GM19240 (cell line): Measurements from ENCODE around the gene S1PR3.

Experiments used
- DNase-seq: peaks from one replicate; pipeline ENCODE4 v3.0.0; 2011; ENCODE audit warnings: low spot score; ENCODE audit not compliant: insufficient read length

The S1PR3 gene

DNA sequence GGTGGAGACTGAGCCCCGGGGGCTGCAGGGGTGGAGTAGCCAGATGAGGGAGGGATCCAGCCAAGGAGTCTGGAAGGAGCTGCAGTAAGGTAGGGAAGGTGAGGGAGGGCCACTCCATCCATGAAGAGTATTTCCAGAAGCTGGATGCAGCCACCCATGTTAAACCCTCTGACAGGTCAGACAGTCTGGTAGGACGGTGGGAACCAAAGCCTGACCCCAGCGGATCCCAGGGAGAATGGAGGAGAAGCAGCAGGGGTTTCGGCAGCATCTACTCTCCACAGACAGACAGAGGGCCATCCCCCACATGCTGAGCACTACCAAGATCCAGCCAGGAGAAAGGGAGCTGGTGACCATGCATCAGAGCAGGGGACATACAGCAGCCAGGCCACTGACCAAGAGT, 22.5 kb upstream of the S1PR3 start:
- DNase-seq = no peak

GRCh38 chr9:88969646-88970373, 21.5 kb upstream of the S1PR3 start:
- no peak for DNase-seq

GRCh38 chr9:88971131-88971960, 19.9 kb upstream of the S1PR3 start:
- DNase-seq = no peak

DNA sequence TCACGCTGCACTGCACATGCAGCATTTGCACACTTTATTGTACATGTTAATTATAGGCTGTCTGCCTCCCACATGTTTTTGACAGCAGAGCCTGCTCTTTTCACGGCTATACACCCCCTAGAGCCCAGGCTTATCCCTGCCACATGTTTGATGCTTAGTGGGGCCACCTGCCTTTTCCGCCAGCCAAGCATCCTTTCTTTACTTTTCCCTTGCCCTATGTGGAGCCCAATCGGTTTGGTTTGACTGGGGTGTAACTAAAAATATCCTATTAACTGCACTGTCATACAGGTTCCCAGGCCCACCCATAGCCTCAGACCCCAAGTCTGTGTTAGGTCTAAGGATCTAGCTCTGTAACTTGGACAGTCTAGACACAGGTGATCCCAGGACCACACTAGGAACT, 18.9 kb upstream of the S1PR3 start:
- no peak for DNase-seq

DNA sequence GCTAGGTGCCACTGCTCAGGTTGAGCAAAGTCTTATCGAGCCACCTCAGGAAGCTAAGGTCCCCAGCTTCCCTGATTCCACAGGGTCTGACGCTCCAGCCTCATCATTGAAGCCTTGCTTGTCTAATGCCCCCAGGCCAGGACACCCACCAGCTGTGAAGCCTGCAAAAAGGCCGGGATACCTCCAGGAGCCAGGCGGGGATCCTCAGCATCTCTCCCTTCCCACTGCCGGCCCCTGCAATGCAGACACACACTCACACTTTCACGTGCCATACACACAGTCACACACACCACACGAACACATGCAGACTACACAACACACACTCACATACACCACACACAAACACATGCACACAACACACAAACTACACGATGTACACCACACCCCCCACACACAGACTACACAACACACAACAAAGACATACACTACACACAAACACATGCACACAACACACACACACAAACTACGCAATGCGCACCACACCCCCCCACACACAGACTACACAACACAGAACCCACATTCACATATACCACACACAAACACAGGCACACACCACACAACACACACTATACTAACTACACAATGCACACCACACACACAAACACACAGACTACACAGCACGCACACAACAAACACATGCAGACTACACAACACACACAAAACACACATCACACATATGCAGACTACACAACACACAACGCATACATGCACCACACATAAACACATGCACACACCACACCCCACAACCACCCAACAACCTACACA, 17.8 kb upstream of the S1PR3 start:
- no peak for DNase-seq

- no peak for DNase-seq
These were observed 16.6 kb upstream of the S1PR3 start for GRCh38 chr9:88974641-88975040.

DNA sequence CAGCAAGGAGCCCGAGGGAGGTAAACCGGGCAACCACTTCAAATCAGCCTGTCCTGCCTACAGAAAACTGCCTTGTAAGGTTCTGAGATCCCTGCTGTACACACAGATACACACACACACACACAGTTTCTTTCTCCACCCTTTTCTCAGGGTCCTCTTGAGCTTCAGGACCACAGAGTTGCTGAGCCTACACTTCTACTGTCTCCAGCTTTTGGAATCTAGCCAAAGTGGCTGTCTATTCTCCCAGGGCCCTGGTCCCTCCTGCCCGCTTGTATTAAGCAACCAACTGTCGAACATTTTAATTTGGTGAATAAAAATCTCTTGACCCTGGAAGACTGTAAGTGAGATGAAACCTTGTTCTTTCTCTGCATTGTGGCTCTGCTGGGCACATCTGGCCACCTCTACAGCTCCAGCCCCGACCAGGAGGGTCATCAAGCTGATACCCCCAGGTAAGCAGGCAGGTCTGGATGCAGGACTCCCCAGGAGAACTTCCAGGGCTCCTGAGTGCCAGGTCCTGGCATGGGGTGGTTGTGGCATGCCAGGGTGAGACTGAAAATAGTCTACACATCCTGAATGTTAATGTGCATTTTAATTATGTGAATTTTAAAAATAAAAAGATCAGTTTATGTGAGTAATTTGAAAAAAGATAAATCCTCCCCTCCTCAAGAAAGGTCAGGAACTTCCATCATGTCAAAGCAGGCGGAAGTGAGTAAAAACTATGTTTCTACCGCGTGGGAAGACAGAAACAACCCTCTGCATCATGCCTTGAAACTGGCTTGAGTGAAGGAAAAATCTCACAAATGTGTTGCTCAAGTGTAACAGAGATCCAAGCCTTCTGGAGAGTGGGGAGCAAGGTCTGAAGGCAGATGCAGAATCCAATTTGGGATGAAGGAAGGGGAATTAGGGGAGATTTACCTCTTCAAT, 15.0 kb upstream of the S1PR3 start:
- DNase-seq = no peak

- DNase-seq = no peak
These were observed 14.4 kb upstream of the S1PR3 start for GRCh38 chr9:88976890-88977257.

DNA sequence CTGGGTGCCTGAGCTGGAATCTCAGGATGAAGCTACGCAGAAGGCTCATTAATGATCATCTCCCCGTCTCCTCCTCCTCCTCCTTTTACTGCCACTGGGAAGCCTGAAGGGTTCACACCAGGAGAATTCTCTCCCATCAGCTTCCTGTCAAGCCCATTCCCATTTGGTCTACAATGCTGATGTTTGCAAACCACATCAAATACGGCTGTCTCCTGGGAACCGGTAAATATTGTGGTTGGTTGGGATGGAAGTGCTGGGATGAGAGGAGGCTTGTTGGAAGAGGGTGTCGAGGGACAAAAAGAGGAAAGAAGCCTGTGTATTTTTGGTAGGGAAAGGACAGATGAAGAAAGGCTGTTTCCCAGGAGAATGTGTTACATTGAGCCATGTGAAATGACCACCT, 13.2 kb upstream of the S1PR3 start:
- DNase-seq = no peak

DNA sequence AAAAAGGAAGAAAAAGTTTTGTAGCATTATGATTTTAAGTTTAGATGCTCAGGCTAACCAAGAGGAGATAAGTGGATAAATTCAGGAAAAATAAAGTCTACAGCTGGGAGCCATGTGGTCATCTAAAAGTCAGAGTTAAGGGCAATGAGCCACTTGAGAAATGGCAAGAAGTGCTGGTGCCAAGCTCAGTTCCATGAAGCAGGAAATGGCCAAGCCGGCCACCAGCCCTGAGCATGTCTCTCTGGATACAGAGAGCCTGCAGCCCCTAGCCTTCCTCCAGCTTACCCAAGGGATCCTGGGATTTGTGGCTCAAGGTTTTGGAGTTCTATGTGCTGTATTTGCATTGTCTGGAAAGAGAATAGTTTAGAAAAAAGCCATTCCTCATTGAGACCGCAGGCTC, 12.2 kb upstream of the S1PR3 start:
- DNase-seq = no peak

DNA sequence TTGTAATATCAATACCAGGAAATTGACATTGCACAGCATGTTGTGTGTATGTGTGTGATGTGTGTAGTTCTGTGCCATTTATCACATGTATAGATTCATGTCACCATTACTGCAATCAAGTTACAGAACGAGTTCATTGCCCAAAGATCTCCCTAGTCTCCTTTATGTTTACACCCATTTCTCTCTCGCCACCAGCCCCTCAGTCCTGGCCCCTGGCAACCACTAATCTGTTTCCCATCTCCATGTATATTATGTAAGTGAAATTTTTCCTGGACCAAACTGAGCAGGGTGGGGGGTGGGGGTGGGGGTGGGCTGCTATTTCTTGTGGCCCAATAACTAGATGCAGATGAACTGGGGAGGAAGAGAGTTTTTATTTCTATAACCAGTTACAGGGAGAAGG, 11.5 kb upstream of the S1PR3 start:
- no peak for DNase-seq

DNA sequence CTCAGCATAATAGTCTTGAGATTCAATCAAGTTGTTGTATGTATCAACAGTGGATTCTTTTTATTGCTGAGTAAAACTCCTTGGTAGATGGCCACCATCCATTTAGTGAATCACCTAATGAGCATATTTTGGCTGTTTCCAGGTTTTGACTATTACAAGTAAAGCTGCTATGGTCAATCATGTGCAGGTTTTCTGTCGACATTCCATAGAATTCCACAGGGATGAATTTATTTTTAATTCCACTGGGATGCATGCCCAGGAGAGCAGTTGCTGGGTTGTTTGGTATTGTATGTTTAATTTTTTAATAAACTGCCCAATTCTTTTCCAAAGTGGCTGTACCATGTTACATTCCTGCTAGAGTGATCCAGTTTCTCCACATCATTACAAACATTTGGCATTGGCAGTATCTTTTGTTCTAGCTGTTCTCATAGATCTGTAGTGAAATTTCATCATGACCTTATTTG, 10.5 kb upstream of the S1PR3 start:
- no peak for DNase-seq

DNA sequence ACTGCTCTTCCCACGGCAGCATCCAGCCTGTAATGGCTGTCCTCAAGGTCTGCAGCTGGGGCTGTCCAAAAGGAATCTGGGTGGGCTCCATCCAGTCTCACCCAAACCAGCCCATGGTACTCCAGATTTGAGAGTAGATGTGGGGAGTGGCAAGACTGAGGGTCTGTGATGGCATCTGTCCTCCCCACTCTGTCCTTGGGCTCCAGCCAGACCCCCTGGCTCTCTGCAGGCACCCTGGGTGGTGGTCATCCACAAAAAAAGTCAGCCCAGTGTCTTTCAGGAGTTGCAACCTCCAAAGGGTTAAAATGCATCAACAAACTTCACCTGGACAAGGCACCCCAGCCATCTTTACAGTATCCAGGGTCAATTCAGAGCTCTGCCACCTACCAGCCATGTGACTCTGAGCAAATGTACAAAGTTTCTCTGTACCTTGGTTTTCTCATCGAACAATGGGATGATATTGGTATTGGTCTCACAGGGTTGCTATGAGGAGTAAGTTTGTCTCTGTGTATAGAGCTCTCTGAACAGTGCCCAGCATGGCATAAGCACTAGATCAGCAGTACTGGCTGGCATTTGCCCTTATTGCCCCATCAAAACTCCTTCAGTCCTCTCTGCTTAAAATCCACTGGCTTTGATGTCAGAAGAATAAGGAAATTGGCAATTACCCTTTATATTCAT, 7.3 kb upstream of the S1PR3 start:
- DNase-seq = no peak

DNA sequence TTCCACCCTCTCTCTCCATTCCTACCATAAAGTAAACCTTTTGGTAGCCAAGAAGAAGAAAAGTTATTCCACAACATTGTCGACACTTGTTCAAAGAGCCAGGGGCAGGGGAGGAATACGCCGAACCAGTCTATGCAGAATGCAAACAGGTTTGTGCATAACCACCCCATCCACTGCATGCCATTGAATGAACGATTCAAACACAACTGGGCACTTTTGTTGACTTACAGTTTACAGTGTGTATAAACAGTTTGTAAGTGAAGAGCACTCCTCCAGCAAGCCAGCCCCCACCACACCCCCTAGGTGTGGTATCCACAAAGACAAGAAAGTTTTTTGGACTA, 6.8 kb upstream of the S1PR3 start:
- no peak for DNase-seq

GRCh38 chr9:88985616-88986015, 5.7 kb upstream of the S1PR3 start:
- no peak for DNase-seq

GRCh38 chr9:88986776-88987175, 4.5 kb upstream of the S1PR3 start:
- DNase-seq = no peak

- DNase-seq = no peak
These were observed 3.6 kb upstream of the S1PR3 start for GRCh38 chr9:88987661-88988060.

GRCh38 chr9:88988796-88989641, 2.2 kb upstream of the S1PR3 start:
- no peak for DNase-seq

DNA sequence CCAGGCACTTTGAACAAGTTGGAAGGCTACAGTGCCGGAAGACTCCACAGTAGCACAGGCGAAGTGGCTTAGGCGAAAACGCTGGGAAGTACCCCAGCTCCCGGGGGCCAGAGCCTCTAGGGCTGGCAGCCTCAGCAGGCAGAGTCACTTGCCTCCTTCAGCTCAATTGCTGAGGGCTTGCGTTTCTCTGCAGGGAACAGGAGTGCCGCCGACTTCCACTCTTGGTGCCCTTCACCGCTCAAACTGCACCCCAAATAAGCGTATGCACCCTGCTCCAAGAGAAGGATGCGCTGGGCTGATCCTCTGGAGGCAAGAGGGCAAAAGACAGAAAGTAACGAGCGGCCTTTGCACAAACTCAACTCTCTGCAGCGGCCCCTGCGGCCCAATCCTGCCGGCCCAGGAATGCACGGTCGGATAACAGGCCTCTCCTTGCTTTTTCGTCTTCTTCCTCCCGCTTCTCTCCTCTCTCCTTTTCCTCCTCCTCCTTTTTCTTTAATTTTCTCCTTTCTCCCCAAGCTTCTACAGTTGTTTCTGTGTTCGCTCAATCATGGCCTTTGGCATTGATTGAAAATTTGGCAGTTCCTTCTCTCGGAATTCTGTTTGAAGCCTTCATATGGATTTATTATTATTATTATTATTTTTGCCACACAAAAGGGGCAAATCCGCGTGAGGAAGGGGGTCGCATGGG, 1.1 kb upstream of the S1PR3 start:
- DNase-seq = no peak
